ENCODE data around the gene CAMTA1. TPM values are rescaled to one million over a fixed set of nuclear protein-coding genes. Genes with fewer than 3 reads are reported as not detected.

Gene CAMTA1
- total RNA-seq, 1 experiment from 2014 or later, result 60.0 TPM

GRCh38 chr1:7476402-7476801, 691.1 kb downstream of the CAMTA1 start:
- Mint-ChIP-seq H3K4me1 (ENCODE audit: low read depth, unreplicated experiment) (no peaks in the 10 kb centered on the region), H3K27ac (ENCODE audit: unreplicated experiment) (no peak overlapping the region), H3K9me3 (ENCODE audit: unreplicated experiment) (no peaks in the 10 kb centered on the region), H3K4me3 (ENCODE audit: unreplicated experiment) (no peak overlapping the region), H3K36me3 (ENCODE audit: insufficient read depth, unreplicated experiment) (no peaks in the 10 kb centered on the region), H3K27me3 (ENCODE audit: insufficient read depth, unreplicated experiment) (peaks cover 3% of the 10 kb centered on the region)
- ChIA-PET POLR2A (no interaction called here), CTCF (no interaction called here)
- H3K36me3 ChIP-seq (ENCODE audit: control insufficient read depth, insufficient read depth, low read length), result no peaks in the 10 kb centered on the region
- no peaks in the 10 kb centered on the region for H3K4me1 ChIP-seq
- no peak for TF ChIP-seq CTCF (IDR thresholded peaks at IDR 0.05; ENCODE audit: insufficient read depth in 1 of 2, low read depth in 1 of 2, low read length in 1 of 2, severe bottlenecking in 1 of 2, unreplicated experiment in 1 of 2)
- H3K9me3 ChIP-seq, result no peaks in the 10 kb centered on the region
- no peak for DNase-seq
- no peak overlapping the region for H3K4me3 ChIP-seq (ENCODE audit: low read depth, low read length)
- BruUV-seq (replicated peaks), result no TSS peak
- intact Hi-C loops (cut with micrococcal nuclease; ENCODE audit: unreplicated experiment), result no loop called here
- no peaks in the 10 kb centered on the region for H3K27me3 ChIP-seq (replicated peaks; ENCODE audit: control insufficient read depth, insufficient read depth, low read length)

GRCh38 chr1:7476861-7477547, 691.8 kb downstream of the CAMTA1 start:
- H3K4me3 ChIP-seq (ENCODE audit: low read depth, low read length), result no peak overlapping the region
- Mint-ChIP-seq H3K27me3 (ENCODE audit: insufficient read depth, unreplicated experiment) (no peaks in the 10 kb centered on the region), H3K36me3 (ENCODE audit: insufficient read depth, unreplicated experiment) (no peaks in the 10 kb centered on the region), H3K9me3 (ENCODE audit: unreplicated experiment) (no peaks in the 10 kb centered on the region), H3K4me3 (ENCODE audit: unreplicated experiment) (no peak overlapping the region), H3K27ac (ENCODE audit: unreplicated experiment) (no peak overlapping the region), H3K4me1 (ENCODE audit: low read depth, unreplicated experiment) (no peaks in the 10 kb centered on the region)
- no peaks in the 10 kb centered on the region for H3K27me3 ChIP-seq (replicated peaks; ENCODE audit: control insufficient read depth, insufficient read depth, low read length)
- no peak for TF ChIP-seq CTCF (IDR thresholded peaks at IDR 0.05; ENCODE audit: insufficient read depth in 1 of 2, low read depth in 1 of 2, low read length in 1 of 2, severe bottlenecking in 1 of 2, unreplicated experiment in 1 of 2)
- no TSS peak for BruUV-seq (replicated peaks)
- H3K36me3 ChIP-seq (ENCODE audit: control insufficient read depth, insufficient read depth, low read length), result no peaks in the 10 kb centered on the region
- intact Hi-C loops (cut with micrococcal nuclease; ENCODE audit: unreplicated experiment), result no loop called here
- H3K4me1 ChIP-seq, result no peaks in the 10 kb centered on the region
- POLR2A ChIA-PET, result no interaction called here
- no peak for DNase-seq
- H3K9me3 ChIP-seq, result no peaks in the 10 kb centered on the region
- CTCF ChIA-PET, result no interaction called here

GRCh38 chr1:7477593-7477992, 692.3 kb downstream of the CAMTA1 start:
- BruUV-seq (replicated peaks), result no TSS peak
- CTCF ChIA-PET, result no interaction called here
- H3K4me3 Mint-ChIP-seq (ENCODE audit: unreplicated experiment), result no peak overlapping the region

More at GRCh38 chr1:7477593-7477992, 692.3 kb downstream of the CAMTA1 start:
- Histone ChIP-seq H3K9me3 (no peaks in the 10 kb centered on the region), H3K4me1 (no peaks in the 10 kb centered on the region), H3K27me3 (replicated peaks; ENCODE audit: control insufficient read depth, insufficient read depth, low read length) (no peaks in the 10 kb centered on the region), H3K4me3 (ENCODE audit: low read depth, low read length) (no peak overlapping the region), H3K36me3 (ENCODE audit: control insufficient read depth, insufficient read depth, low read length) (no peaks in the 10 kb centered on the region)
- intact Hi-C loops (cut with micrococcal nuclease; ENCODE audit: unreplicated experiment), result no loop called here
- Mint-ChIP-seq H3K9me3 (ENCODE audit: unreplicated experiment) (no peaks in the 10 kb centered on the region), H3K27ac (ENCODE audit: unreplicated experiment) (no peak overlapping the region), H3K4me1 (ENCODE audit: low read depth, unreplicated experiment) (no peaks in the 10 kb centered on the region), H3K27me3 (ENCODE audit: insufficient read depth, unreplicated experiment) (no peaks in the 10 kb centered on the region), H3K36me3 (ENCODE audit: insufficient read depth, unreplicated experiment) (no peaks in the 10 kb centered on the region)
- TF ChIP-seq CTCF (IDR thresholded peaks at IDR 0.05; ENCODE audit: insufficient read depth in 1 of 2, low read depth in 1 of 2, low read length in 1 of 2, severe bottlenecking in 1 of 2, unreplicated experiment in 1 of 2), result no peak
- POLR2A ChIA-PET, result no interaction called here
- DNase-seq, result no peak
